AG04449 (cell line): ENCODE measurements around the gene CDH3.

ENCODE experiments used
- CTCF ChIA-PET: fragments of 350-600 bp; formaldehyde crosslinking; extraction: SDS; loops from one replicate; lab custom pipeline; 2021; ENCODE audit warnings: antibody characterized with exemption; lab: Yijun Ruan, JAX
- POLR2A ChIA-PET: fragments of 400-600, 350-600 bp; formaldehyde crosslinking; extraction: SDS; loops from one replicate; lab custom pipeline; 2020; ENCODE audit warnings: antibody characterized with exemption, inconsistent platforms; lab: Yijun Ruan, JAX
- DNase-seq: peaks from one replicate; pipeline ENCODE4 v3.0.0-alpha.2; 2010; ENCODE audit warnings: low read depth, low spot score
- H3K4me3 ChIP-seq: 2 replicates; pipeline ENCODE4 v1.5.1; 2011; ENCODE audit warnings: low read depth, mild to moderate bottlenecking, control low read depth, low read length
- TF ChIP-seq, protein P1 (sequence below): IDR thresholded peaks from one replicate; pipeline ENCODE4 v1.5.1; 2011; ENCODE audit warnings: mild to moderate bottlenecking, moderate library complexity, low read length, control low read depth, inconsistent platforms; ENCODE audit not compliant: insufficient read depth; ENCODE audit errors: missing control alignments

Gene CDH3

DNA sequence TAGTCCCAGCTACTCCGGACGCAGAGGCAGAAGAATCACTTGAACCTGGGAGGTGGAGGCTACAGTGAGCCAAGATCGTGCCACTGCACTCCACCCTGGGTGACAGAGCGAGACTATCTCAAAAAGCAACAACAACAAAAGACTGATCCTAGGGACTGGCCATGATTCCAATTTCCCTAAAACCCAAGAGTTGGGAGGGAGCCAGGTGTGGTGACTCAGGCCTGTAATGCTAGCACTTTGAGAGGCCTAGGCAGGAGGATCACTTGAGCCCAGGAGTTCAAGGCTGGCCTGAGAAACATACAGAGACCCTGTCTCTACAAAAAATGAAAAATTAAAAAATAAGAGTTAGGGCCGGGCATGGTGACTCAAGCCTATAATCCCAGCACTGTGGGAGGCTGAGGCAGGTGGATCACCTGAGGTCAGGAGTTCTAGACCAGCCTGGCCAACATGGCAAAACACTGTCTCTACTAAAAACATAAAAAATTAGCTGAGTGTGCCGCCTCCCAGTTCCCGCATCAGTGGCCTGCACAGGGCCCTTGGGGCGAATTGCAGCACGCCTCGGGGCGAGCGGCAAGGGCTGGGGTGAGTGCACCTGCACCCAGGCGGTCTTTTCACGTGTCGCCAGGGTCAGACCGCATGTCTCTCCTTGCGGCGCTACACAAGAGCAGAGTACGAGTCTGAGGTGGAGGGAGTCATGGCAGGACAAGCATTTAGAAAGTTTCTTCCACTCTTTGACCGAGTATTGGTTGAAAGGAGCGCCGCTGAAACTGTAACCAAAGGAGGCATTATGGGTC lies 40.8 kb downstream of the CDH3 start:
- ChIA-PET POLR2A (no interaction called here), CTCF (no interaction called here)
- TF ChIP-seq, protein P1, sequence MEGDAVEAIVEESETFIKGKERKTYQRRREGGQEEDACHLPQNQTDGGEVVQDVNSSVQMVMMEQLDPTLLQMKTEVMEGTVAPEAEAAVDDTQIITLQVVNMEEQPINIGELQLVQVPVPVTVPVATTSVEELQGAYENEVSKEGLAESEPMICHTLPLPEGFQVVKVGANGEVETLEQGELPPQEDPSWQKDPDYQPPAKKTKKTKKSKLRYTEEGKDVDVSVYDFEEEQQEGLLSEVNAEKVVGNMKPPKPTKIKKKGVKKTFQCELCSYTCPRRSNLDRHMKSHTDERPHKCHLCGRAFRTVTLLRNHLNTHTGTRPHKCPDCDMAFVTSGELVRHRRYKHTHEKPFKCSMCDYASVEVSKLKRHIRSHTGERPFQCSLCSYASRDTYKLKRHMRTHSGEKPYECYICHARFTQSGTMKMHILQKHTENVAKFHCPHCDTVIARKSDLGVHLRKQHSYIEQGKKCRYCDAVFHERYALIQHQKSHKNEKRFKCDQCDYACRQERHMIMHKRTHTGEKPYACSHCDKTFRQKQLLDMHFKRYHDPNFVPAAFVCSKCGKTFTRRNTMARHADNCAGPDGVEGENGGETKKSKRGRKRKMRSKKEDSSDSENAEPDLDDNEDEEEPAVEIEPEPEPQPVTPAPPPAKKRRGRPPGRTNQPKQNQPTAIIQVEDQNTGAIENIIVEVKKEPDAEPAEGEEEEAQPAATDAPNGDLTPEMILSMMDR = no peak
- no peak for DNase-seq
- H3K4me3 ChIP-seq = no peak overlapping the region

DNA sequence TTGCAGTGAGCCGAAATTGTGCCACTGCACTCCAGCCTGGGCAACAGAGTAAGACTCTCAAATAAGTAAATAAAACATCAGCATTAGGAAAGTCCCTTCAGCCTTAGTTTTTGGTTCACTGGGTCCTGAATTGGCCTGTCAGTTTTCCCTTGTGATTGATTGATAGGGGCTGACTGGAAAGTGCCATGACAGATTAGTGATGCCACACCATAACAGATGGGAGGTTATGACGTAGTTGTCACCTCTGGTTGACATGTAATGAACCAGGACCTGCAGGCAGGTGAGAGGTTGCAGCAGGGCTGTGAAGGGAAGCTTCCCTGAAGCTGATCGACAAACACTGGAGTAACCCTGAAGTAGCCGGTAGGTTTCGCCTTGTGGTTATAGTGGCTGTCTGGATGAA lies 41.8 kb downstream of the CDH3 start:
- CTCF ChIA-PET = no interaction called here
- H3K4me3 ChIP-seq = no peak overlapping the region
- POLR2A ChIA-PET = no interaction called here
- TF ChIP-seq, protein P1 = no peak
- DNase-seq = no peak

DNA sequence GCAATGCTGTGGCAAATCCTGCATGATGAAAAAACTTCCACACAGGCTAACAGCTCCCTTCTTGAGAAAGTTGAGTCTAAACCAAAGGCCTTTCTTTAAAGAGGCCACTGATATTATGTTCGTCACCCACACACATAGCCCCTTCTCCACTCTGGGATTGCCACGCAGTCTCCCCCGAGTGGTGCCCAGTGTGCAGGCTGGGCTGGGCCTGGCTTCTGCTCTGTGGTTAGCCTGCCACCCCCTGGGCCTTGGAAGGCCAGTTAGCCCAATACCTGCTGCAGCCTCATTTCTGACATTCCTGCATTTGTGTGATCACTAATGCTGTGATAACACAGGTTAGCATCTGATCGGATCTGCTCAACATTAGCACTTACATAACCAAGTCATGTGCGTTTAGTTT lies 44.8 kb downstream of the CDH3 start:
- TF ChIP-seq, protein P1 = no peak
- ChIA-PET POLR2A (no interaction called here), CTCF (interaction anchor here (1.4 kb wide), 1 partner anchor 17 kb away, joined by 3 read pairs; no protein-coding TSS in a partner anchor)
- DNase-seq = no peak
- no peak overlapping the region for H3K4me3 ChIP-seq

DNA sequence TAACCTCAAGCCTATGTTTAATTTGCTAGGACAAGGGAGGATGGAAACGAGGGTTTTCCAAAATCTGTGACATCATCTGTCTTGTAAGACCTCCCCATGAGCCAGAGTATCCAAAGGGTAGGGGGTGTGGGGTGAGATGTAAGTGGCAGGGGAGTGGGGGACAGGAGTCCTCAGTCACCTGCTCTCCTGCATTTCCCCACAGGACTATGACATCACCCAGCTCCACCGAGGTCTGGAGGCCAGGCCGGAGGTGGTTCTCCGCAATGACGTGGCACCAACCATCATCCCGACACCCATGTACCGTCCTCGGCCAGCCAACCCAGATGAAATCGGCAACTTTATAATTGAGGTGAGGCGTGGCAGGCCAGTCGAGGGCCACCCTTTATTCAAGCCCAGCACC lies 50.5 kb downstream of the CDH3 start:
- ChIA-PET POLR2A (no interaction called here), CTCF (no interaction called here)
- DNase-seq = no peak
- H3K4me3 ChIP-seq = no peak overlapping the region
- TF ChIP-seq, protein P1 = no peak

DNA sequence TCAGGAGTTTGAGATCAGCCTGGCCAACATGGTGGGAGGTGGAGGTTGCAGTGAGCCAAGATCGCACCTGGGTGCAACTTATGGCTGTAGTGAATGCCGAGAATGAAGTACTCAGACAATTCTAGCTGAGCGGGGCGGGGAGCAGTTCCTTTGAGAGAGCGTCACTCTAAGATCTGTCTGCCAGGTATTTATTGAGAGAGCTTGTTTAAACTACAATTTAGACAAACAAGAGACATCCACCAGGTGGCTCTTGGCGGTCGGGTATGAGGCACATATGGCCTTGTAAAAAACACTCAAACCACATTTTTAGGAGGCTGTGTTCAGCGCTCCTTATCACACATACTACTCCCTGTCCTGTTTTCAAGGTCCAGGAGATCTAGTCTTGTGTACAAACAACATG lies 51.4 kb downstream of the CDH3 start:
- ChIA-PET POLR2A (no interaction called here), CTCF (no interaction called here)
- TF ChIP-seq, protein P1 = no peak
- no peak for DNase-seq
- no peak overlapping the region for H3K4me3 ChIP-seq

DNA sequence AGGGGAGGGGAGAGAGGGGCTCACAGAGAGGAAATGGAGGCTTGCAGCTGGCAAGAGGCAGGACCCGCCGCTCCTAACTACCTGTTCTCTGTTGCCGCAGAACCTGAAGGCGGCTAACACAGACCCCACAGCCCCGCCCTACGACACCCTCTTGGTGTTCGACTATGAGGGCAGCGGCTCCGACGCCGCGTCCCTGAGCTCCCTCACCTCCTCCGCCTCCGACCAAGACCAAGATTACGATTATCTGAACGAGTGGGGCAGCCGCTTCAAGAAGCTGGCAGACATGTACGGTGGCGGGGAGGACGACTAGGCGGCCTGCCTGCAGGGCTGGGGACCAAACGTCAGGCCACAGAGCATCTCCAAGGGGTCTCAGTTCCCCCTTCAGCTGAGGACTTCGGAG lies 53.0 kb downstream of the CDH3 start:
- ChIA-PET POLR2A (no interaction called here), CTCF (interaction anchor here (0.9 to 1.6 kb wide), 4 partner anchors 10 to 150 kb away, joined by 3 to 4 read pairs (median 3); no protein-coding TSS in a partner anchor)
- DNase-seq = no peak
- no peak overlapping the region for H3K4me3 ChIP-seq
- TF ChIP-seq, protein P1 = no peak
